ENCODE results near the gene PLS1. TPM values are rescaled to one million over a fixed set of nuclear protein-coding genes. Genes with fewer than 3 reads are reported as not detected.
A peak's percentile ranks its signal among the peaks of the same experiment; 100 is the strongest.

The PLS1 gene
- total and polyA plus RNA-seq, 4 donors: 9.3 to 45.4 (median 18.7) TPM

DNA sequence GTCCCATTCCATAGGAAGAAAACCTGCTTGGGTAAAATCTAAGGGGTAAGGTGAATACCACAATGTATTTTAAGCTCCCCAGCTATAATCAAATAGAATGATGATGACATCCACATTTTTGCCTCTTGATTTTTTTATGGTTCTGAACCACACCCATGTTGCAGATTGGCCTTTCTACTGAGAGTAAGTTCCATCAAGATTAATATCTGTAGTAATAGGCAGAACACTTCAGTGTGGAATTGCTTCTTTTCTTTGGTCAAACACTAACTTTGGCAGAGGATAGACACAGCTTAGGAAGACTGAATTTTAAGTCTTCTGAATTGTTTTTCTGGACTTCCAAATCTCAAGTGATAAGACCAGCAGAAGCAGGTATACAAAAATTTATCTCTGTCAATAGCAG lies 27.0 kb downstream of the PLS1 start:
- no peak overlapping the region for H3K9ac ChIP-seq (ENCODE audit: insufficient read depth in 1 of 2, low read length in 2 of 2)
- no peaks in the 10 kb centered on the region for H3K9me3 ChIP-seq (ENCODE audit: control insufficient read depth in 4 of 4, insufficient read depth in 3 of 4, low read length in 3 of 4)
- TF ChIP-seq, protein P1, sequence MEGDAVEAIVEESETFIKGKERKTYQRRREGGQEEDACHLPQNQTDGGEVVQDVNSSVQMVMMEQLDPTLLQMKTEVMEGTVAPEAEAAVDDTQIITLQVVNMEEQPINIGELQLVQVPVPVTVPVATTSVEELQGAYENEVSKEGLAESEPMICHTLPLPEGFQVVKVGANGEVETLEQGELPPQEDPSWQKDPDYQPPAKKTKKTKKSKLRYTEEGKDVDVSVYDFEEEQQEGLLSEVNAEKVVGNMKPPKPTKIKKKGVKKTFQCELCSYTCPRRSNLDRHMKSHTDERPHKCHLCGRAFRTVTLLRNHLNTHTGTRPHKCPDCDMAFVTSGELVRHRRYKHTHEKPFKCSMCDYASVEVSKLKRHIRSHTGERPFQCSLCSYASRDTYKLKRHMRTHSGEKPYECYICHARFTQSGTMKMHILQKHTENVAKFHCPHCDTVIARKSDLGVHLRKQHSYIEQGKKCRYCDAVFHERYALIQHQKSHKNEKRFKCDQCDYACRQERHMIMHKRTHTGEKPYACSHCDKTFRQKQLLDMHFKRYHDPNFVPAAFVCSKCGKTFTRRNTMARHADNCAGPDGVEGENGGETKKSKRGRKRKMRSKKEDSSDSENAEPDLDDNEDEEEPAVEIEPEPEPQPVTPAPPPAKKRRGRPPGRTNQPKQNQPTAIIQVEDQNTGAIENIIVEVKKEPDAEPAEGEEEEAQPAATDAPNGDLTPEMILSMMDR (IDR thresholded peaks at IDR 0.05; ENCODE audit: control extremely low read depth, extremely low read depth): no peak
- H3K4me1 ChIP-seq (ENCODE audit: control insufficient read depth in 5 of 5, insufficient read depth in 5 of 5, low read length in 5 of 5): no peaks in the 10 kb centered on the region
- DNase-seq (no peak), ATAC-seq (ENCODE audit: insufficient read depth, low FRiP score) (no peak)
- no peaks in the 10 kb centered on the region for H3K27me3 ChIP-seq (ENCODE audit: control insufficient read depth in 3 of 3, insufficient read depth in 3 of 3, low read length in 2 of 3)
- H3K36me3 ChIP-seq (ENCODE audit: control insufficient read depth in 4 of 4, insufficient read depth in 4 of 4, low read length in 4 of 4): no peaks in the 10 kb centered on the region
- no peak overlapping the region for H3K4me3 ChIP-seq
- H3K27ac ChIP-seq (ENCODE audit: low read depth in 1 of 2, low read length in 1 of 2): no peak overlapping the region

DNA sequence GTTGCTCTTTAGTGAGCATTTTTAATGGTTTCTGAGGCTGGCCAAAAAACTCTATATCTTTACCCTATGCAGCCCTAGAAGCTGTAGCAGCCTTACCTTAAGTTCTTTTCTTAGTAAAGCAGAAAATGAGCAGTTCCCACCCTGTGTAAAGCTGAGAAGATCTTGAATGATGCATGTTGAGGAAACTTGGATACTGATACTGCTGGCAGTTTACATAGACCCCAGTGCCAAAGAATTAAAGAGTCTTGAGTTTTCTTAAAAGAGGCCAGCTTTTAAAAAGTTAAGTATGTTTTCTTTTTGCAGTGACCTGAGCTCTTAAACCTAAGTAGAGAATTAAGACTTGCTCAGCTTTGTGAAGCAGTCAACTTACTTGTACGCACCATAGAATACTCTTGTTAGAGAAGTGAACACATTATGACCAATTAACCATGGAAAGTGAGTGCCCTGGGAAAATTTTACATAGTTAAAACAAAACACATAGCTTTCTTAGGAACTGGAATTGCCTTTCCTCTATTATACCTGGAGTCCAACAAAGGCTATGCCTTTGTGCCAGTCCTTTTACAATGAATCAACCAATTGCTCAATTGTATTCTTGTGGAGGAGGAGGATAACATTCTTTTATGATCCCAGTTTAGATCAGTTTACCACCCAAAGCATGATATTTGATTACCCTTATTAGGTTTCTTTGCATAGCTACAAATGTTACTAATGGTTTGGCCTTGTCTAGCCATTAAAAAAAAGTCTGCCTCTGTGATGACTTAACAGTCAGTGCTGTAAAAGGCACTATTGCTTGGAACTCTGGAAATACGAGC lies 28.4 kb downstream of the PLS1 start:
- no peaks in the 10 kb centered on the region for H3K9me3 ChIP-seq (ENCODE audit: control insufficient read depth in 4 of 4, insufficient read depth in 3 of 4, low read length in 3 of 4)
- H3K4me1 ChIP-seq (ENCODE audit: control insufficient read depth in 5 of 5, insufficient read depth in 5 of 5, low read length in 5 of 5): no peaks in the 10 kb centered on the region
- H3K27me3 ChIP-seq (ENCODE audit: control insufficient read depth in 3 of 3, insufficient read depth in 3 of 3, low read length in 2 of 3): no peaks in the 10 kb centered on the region
- H3K9ac ChIP-seq (ENCODE audit: insufficient read depth in 1 of 2, low read length in 2 of 2): no peak overlapping the region
- ATAC-seq (ENCODE audit: insufficient read depth, low FRiP score): no peak
- H3K36me3 ChIP-seq (ENCODE audit: control insufficient read depth in 4 of 4, insufficient read depth in 4 of 4, low read length in 4 of 4): no peaks in the 10 kb centered on the region
- 59 to 82% methylated on average over 2 of the region's 2 CpGs for WGBS, 2 donors
- TF ChIP-seq, protein P1 (IDR thresholded peaks at IDR 0.05; ENCODE audit: control extremely low read depth, extremely low read depth): no peak
- H3K27ac ChIP-seq (ENCODE audit: low read depth in 1 of 2, low read length in 1 of 2): no peak overlapping the region
- H3K4me3 ChIP-seq: no peak overlapping the region
- peak in 2 of 3 donors; percentile 15 to 33 for DNase-seq

- H3K27ac ChIP-seq (ENCODE audit: low read depth in 1 of 2, low read length in 1 of 2): no peak overlapping the region
- no peak overlapping the region for H3K4me3 ChIP-seq
- H3K27me3 ChIP-seq (ENCODE audit: control insufficient read depth in 3 of 3, insufficient read depth in 3 of 3, low read length in 2 of 3): no peaks in the 10 kb centered on the region
- DNase-seq (no peak), ATAC-seq (ENCODE audit: insufficient read depth, low FRiP score) (no peak)
- H3K9me3 ChIP-seq (ENCODE audit: control insufficient read depth in 4 of 4, insufficient read depth in 3 of 4, low read length in 3 of 4): no peaks in the 10 kb centered on the region
- no peaks in the 10 kb centered on the region for H3K4me1 ChIP-seq (ENCODE audit: control insufficient read depth in 5 of 5, insufficient read depth in 5 of 5, low read length in 5 of 5)
- no peaks in the 10 kb centered on the region for H3K36me3 ChIP-seq (ENCODE audit: control insufficient read depth in 4 of 4, insufficient read depth in 4 of 4, low read length in 4 of 4)
- 79 to 93% methylated on average over 2 of the region's 2 CpGs for WGBS, 2 donors
- TF ChIP-seq, protein P1 (IDR thresholded peaks at IDR 0.05; ENCODE audit: control extremely low read depth, extremely low read depth): no peak
- no peak overlapping the region for H3K9ac ChIP-seq (ENCODE audit: insufficient read depth in 1 of 2, low read length in 2 of 2)
These were observed 28.9 kb downstream of the PLS1 start for GRCh38 chr3:142625153-142625440.

DNA sequence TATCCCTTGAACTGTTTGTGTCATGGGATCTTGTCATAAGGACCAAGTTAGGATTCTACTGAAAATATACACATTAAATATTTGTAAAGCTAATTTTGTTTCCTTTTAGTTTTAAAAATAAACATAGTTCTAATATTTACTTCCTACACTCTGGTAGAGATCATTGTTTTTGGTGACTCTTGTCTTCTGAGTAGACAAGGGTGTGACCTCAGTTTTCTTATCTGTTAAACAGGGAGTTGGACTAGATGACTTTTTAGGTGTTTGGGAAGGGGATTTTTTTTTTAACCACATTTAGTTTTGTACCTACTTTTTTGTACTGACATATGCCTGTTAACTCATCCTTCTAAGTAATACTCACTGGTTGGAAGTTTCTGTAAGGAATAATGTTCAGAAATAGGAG lies 30.8 kb downstream of the PLS1 start:
- H3K9me3 ChIP-seq (ENCODE audit: control insufficient read depth in 4 of 4, insufficient read depth in 3 of 4, low read length in 3 of 4): no peaks in the 10 kb centered on the region
- no peak overlapping the region for H3K9ac ChIP-seq (ENCODE audit: insufficient read depth in 1 of 2, low read length in 2 of 2)
- ATAC-seq (ENCODE audit: insufficient read depth, low FRiP score) (no peak), DNase-seq (no peak)
- TF ChIP-seq, protein P1 (IDR thresholded peaks at IDR 0.05; ENCODE audit: control extremely low read depth, extremely low read depth): no peak
- no peaks in the 10 kb centered on the region for H3K27me3 ChIP-seq (ENCODE audit: control insufficient read depth in 3 of 3, insufficient read depth in 3 of 3, low read length in 2 of 3)
- H3K36me3 ChIP-seq (ENCODE audit: control insufficient read depth in 4 of 4, insufficient read depth in 4 of 4, low read length in 4 of 4): no peaks in the 10 kb centered on the region
- no peaks in the 10 kb centered on the region for H3K4me1 ChIP-seq (ENCODE audit: control insufficient read depth in 5 of 5, insufficient read depth in 5 of 5, low read length in 5 of 5)
- H3K4me3 ChIP-seq: no peak overlapping the region
- H3K27ac ChIP-seq (ENCODE audit: low read depth in 1 of 2, low read length in 1 of 2): no peak overlapping the region
